Nephron progenitor cell (in vitro differentiated cells): ENCODE measurements around the gene MEI1.
"Not testable (repeated sequence)": the region's sequence is repeated elsewhere in the genome, so short reads cannot be mapped to it uniquely, and the experiment has no call there.

Source experiments
- DNase-seq: peaks from one replicate; pipeline ENCODE4 v3.0.0; 2021
- H3K27ac Mint-ChIP-seq: 2 replicates; pipeline ENCODE4 v1.8.0; 2021; ENCODE audit warnings: mild to moderate bottlenecking, moderate library complexity, mixed read lengths
- H3K27me3 Mint-ChIP-seq: 2 replicates; pipeline ENCODE4 v1.8.0; 2021; ENCODE audit warnings: mild to moderate bottlenecking, low read depth, mixed read lengths; ENCODE audit not compliant: poor library complexity
- H3K36me3 Mint-ChIP-seq: 2 replicates; pipeline ENCODE4 v1.8.0; 2021; ENCODE audit warnings: low read depth, mixed read lengths
- H3K4me1 Mint-ChIP-seq: 2 replicates; pipeline ENCODE4 v1.8.0; 2021; ENCODE audit warnings: mixed read lengths
- H3K4me3 Mint-ChIP-seq: 2 replicates; pipeline ENCODE4 v1.8.0; 2021; ENCODE audit warnings: mild to moderate bottlenecking, moderate library complexity, mixed read lengths
- H3K9me3 Mint-ChIP-seq: 2 replicates; pipeline ENCODE4 v1.8.0; 2021; ENCODE audit warnings: mild to moderate bottlenecking, moderate library complexity, mixed read lengths
- CTCF ChIP-seq: fragments of 200-600 bp; sonication (generic); IDR thresholded peaks from 2 replicates; pipeline ENCODE4 v1.5.0; 2021; ENCODE audit warnings: antibody characterized with exemption

MEI1 gene

GRCh38 chr22:41834005-41834944 is 135.0 kb downstream of the MEI1 start:
- no peak for DNase-seq
- Mint-ChIP-seq H3K27me3 (no peaks in the 10 kb centered on the region), H3K4me3 (peak overlapping the region; percentile 98), H3K36me3 (peaks cover 30% of the 10 kb centered on the region), H3K4me1 (peaks cover 70% of the 10 kb centered on the region), H3K27ac (peak overlapping the region; percentile 99), H3K9me3 (no peaks in the 10 kb centered on the region)
- no peak for TF ChIP-seq CTCF

- not testable (repeated sequence) for DNase-seq, H3K27me3 Mint-ChIP-seq, H3K9me3 Mint-ChIP-seq, H3K27ac Mint-ChIP-seq, H3K4me3 Mint-ChIP-seq
- H3K36me3 Mint-ChIP-seq, result peaks cover 39% of the 10 kb centered on the region
- peaks cover 65% of the 10 kb centered on the region for H3K4me1 Mint-ChIP-seq
These were observed 136.2 kb downstream of the MEI1 start for GRCh38 chr22:41835462-41835861.

- peaks cover 63% of the 10 kb centered on the region for H3K4me1 Mint-ChIP-seq
These were observed 137.2 kb downstream of the MEI1 start for GRCh38 chr22:41836551-41836950.

GRCh38 chr22:41838842-41839618 is 139.7 kb downstream of the MEI1 start:
- no peaks in the 10 kb centered on the region for H3K9me3 Mint-ChIP-seq
- no peaks in the 10 kb centered on the region for H3K27me3 Mint-ChIP-seq
- H3K36me3 Mint-ChIP-seq, result peaks cover 68% of the 10 kb centered on the region
- no peak for TF ChIP-seq CTCF
- no peak overlapping the region for H3K4me3 Mint-ChIP-seq
- peak overlapping the region; percentile 91 for H3K27ac Mint-ChIP-seq
- peaks cover 52% of the 10 kb centered on the region for H3K4me1 Mint-ChIP-seq
- no peak for DNase-seq

More at GRCh38 chr22:41836551-41836950, 137.2 kb downstream of the MEI1 start:
- Mint-ChIP-seq H3K4me3 (peak overlapping the region; percentile 5), H3K36me3 (peaks cover 50% of the 10 kb centered on the region), H3K27me3 (no peaks in the 10 kb centered on the region), H3K27ac (peak overlapping the region; percentile 86), H3K9me3 (no peaks in the 10 kb centered on the region)
- no peak for DNase-seq
- no peak for TF ChIP-seq CTCF

- peaks cover 55% of the 10 kb centered on the region for H3K4me1 Mint-ChIP-seq
- H3K36me3 Mint-ChIP-seq, result peaks cover 68% of the 10 kb centered on the region
- no peaks in the 10 kb centered on the region for H3K27me3 Mint-ChIP-seq
- H3K9me3 Mint-ChIP-seq, result no peaks in the 10 kb centered on the region
- H3K4me3 Mint-ChIP-seq, result no peak overlapping the region
- no peak for TF ChIP-seq CTCF
- DNase-seq, result no peak
- H3K27ac Mint-ChIP-seq, result peak overlapping the region; percentile 82
These were observed 140.9 kb downstream of the MEI1 start for GRCh38 chr22:41840216-41840615.

- no peaks in the 10 kb centered on the region for H3K27me3 Mint-ChIP-seq
- no peaks in the 10 kb centered on the region for H3K9me3 Mint-ChIP-seq
- TF ChIP-seq CTCF, result no peak
- peak overlapping the region; percentile 82 for H3K27ac Mint-ChIP-seq
- no peak overlapping the region for H3K4me3 Mint-ChIP-seq
- peaks cover 58% of the 10 kb centered on the region for H3K4me1 Mint-ChIP-seq
- no peak for DNase-seq
- H3K36me3 Mint-ChIP-seq, result peaks cover 61% of the 10 kb centered on the region
These were observed 141.9 kb downstream of the MEI1 start for GRCh38 chr22:41841085-41841712.
